Body of pancreas (tissue), 4 donors: ENCODE data around the gene EML6. TPM values are rescaled to one million over a fixed set of nuclear protein-coding genes. Genes with fewer than 3 reads are reported as not detected.
"Not testable (repeated sequence)": the region's sequence is repeated elsewhere in the genome, so short reads cannot be mapped to it uniquely, and the experiment has no call there.

Experiments used
- ATAC-seq: fragments of 150-250 bp; one replicate; pipeline ENCODE4 v1.9.1; 2016
- DNase-seq, 4 donors: peaks; one replicate each; pipeline ENCODE4 v3.0.0-alpha.2; 2019
- H3K27ac ChIP-seq, 4 donors: fragments of 200-600 bp; sonication (generic); 1 replicate in 3 of 4; 2 replicates in 1 of 4; pipeline versions ENCODE4 v1.5.1 to v1.6.1; 2016 to 2019; ENCODE audit warnings: mild to moderate bottlenecking in 1 of 4, mixed read lengths in 1 of 4, moderate library complexity in 1 of 4
- H3K27me3 ChIP-seq, 2 donors: fragments of 200-600 bp; sonication (generic); one replicate each; pipeline ENCODE4 v1.6.0; 2016; ENCODE audit warnings: mild to moderate bottlenecking in 1 of 2
- H3K36me3 ChIP-seq, 2 donors: fragments of 200-600 bp; sonication (generic); replicated peaks in 1 of 2; 2 replicates each; pipeline ENCODE4 v1.5.1; 2016; ENCODE audit warnings: low read depth in 2 of 2; ENCODE audit not compliant: insufficient read depth in 1 of 2
- H3K4me1 ChIP-seq: fragments of 200-600 bp; sonication (generic); one replicate; pipeline ENCODE4 v1.6.0; 2016
- H3K4me3 ChIP-seq, 2 donors: fragments of 200-600 bp; sonication (generic); 1 replicate in 1 of 2; 2 replicates in 1 of 2; pipeline ENCODE4 v1.5.1; 2016 to 2019
- H3K9me3 ChIP-seq, 3 donors: fragments of 200-600 bp; sonication (generic); 1 replicate in 2 of 3; 2 replicates in 1 of 3; pipeline ENCODE4 v1.5.1; 2016
- CTCF ChIP-seq, 7 experiments: fragments of 450-650 bp in 4 of 7; fragments of 200-600 bp in 3 of 7; sonication (generic) in 3 of 7; IDR thresholded peaks; one replicate each; pipeline ENCODE4 v1.5.1; 2016 to 2019; ENCODE audit warnings: antibody characterized with exemption in 7 of 7
- POLR2A ChIP-seq, 3 donors: fragments of 450-650 bp; IDR thresholded peaks; one replicate each; pipeline ENCODE4 v1.6.1; 2016; ENCODE audit warnings: antibody characterized with exemption in 3 of 3, mild to moderate bottlenecking in 2 of 3
- WGBS, 2 donors: methylation state at CpG; one replicate each; pipeline ENCODE4 v1.1.5; 2017; 5-methylcytosine and 5-hydroxymethylcytosine counted together
- intact Hi-C: fragments of 100-400 bp; cut with DNase I; formaldehyde crosslinking; loops from one replicate; pipeline ENCODE4 v1.15.1; 2023
- total RNA-seq, 2 donors: library from RNA; depleted of rRNA; stranded (reverse); fragments of >200 nt; gene quantifications; one replicate each; pipeline ENCODE4 v1.1.0, GENCODE V29; 2016

EML6 gene
- total RNA-seq, 2 donors from 2014 or later, result 2.3 to 2.6 TPM

GRCh38 chr2:54838585-54839035 lies 115.1 kb downstream of the EML6 start:
- intact Hi-C loops, result no loop called here
- ATAC-seq, result peak; percentile 88
- Histone ChIP-seq H3K36me3 (no peaks in the 10 kb centered on the region), H3K4me3 (no peak overlapping the region), H3K27ac (no peak overlapping the region), H3K9me3 (no peaks in the 10 kb centered on the region), H3K27me3 (no peaks in the 10 kb centered on the region), H3K4me1 (peaks cover 6% of the 10 kb centered on the region)
- whole genome bisulfite sequencing, 2 donors, result 2 to 3% methylated on average over 4 of the region's 4 CpGs
- DNase-seq, result peak; percentile 66 to 79 (median 73)
- TF ChIP-seq CTCF (IDR thresholded peaks at IDR 0.05) (peak; percentile 75 to 89 (median 82)), POLR2A (IDR thresholded peaks at IDR 0.05) (no peak)

GRCh38 chr2:54839461-54840255 lies 116.2 kb downstream of the EML6 start:
- no peak for ATAC-seq
- intact Hi-C loops, result no loop called here

GRCh38 chr2:54840559-54841468 lies 117.4 kb downstream of the EML6 start:
- no peaks in the 10 kb centered on the region for H3K36me3 ChIP-seq
- peaks cover 6% of the 10 kb centered on the region for H3K4me1 ChIP-seq
- H3K4me3 ChIP-seq, result no peak overlapping the region
- intact Hi-C loops, result no loop called here
- no peaks in the 10 kb centered on the region for H3K9me3 ChIP-seq
- no peaks in the 10 kb centered on the region for H3K27me3 ChIP-seq
- WGBS, 2 donors, result 63 to 67% methylated on average over 7 of the region's 7 CpGs
- TF ChIP-seq POLR2A (IDR thresholded peaks at IDR 0.05) (no peak), CTCF (IDR thresholded peaks at IDR 0.05) (no peak)
- ATAC-seq (no peak), DNase-seq (no peak)
- H3K27ac ChIP-seq, result no peak overlapping the region

More at GRCh38 chr2:54839461-54840255, 116.2 kb downstream of the EML6 start:
- no peak overlapping the region for H3K27ac ChIP-seq
- no peaks in the 10 kb centered on the region for H3K36me3 ChIP-seq
- 78 to 81% methylated on average over 6 of the region's 6 CpGs for WGBS, 2 donors
- H3K9me3 ChIP-seq, result no peaks in the 10 kb centered on the region
- H3K4me3 ChIP-seq, result no peak overlapping the region
- peaks cover 6% of the 10 kb centered on the region for H3K4me1 ChIP-seq
- no peak for DNase-seq
- TF ChIP-seq POLR2A (IDR thresholded peaks at IDR 0.05) (no peak), CTCF (IDR thresholded peaks at IDR 0.05) (no peak)
- H3K27me3 ChIP-seq, result no peaks in the 10 kb centered on the region

GRCh38 chr2:54841500-54841899 lies 118.0 kb downstream of the EML6 start:
- H3K36me3 ChIP-seq, ATAC-seq, H3K27ac ChIP-seq, H3K4me3 ChIP-seq, H3K4me1 ChIP-seq, DNase-seq, H3K9me3 ChIP-seq, H3K27me3 ChIP-seq, intact Hi-C loops: not testable (repeated sequence)
- 92% methylated on average over 10 of the region's 10 CpGs for WGBS, 2 donors

- Histone ChIP-seq H3K27me3 (no peaks in the 10 kb centered on the region), H3K9me3 (no peaks in the 10 kb centered on the region), H3K4me3 (no peak overlapping the region), H3K27ac (no peak overlapping the region), H3K36me3 (no peaks in the 10 kb centered on the region), H3K4me1 (no peaks in the 10 kb centered on the region)
- 64 to 79% methylated on average over 5 of the region's 5 CpGs for WGBS, 2 donors
- DNase-seq (no peak), ATAC-seq (no peak)
- TF ChIP-seq POLR2A (IDR thresholded peaks at IDR 0.05), result no peak
- no peak for TF ChIP-seq CTCF (IDR thresholded peaks at IDR 0.05)
- intact Hi-C loops, result no loop called here
Measured at GRCh38 chr2:54845094-54845493, 121.6 kb downstream of the EML6 start.
